ENCODE measurements around the gene ENPP4.

DNA sequence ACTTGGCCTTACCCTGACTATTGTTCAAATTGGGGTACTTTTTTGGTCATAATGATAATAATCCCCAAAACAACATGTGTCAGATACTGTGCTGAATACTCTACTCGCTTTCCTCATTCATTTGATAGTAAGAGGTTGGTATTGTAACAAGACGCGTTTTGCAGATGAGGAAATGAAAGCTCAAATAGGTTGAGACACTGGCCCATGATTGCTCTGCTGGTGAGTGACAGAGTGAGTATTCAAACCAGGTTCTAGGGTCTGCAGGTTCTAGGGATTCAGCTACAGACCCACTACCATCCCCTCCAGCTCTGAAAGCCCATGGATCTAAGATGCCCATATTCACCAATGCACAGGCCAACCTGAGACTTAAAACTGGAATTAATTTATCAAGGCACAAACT, 1.3 kb upstream of the ENPP4 start:
- no peak for TF ChIP-seq CTCF (IDR thresholded peaks at IDR 0.05 in 4 of 5, conservative IDR thresholded peaks at IDR 0.05 in 1 of 5)
- TF ChIP-seq POLR2A (IDR thresholded peaks at IDR 0.05), result no peak
